SKM-1 (cell line): ENCODE measurements around the gene SEMA3B.
"Not testable (repeated sequence)": the region's sequence is repeated elsewhere in the genome, so short reads cannot be mapped to it uniquely, and the experiment has no call there.

Experiments used
- DNase-seq: peaks from one replicate; lab custom pipeline; 2025; ENCODE audit not compliant: unreplicated experiment; lab: John Stamatoyannopoulos, UW

SEMA3B gene

DNA sequence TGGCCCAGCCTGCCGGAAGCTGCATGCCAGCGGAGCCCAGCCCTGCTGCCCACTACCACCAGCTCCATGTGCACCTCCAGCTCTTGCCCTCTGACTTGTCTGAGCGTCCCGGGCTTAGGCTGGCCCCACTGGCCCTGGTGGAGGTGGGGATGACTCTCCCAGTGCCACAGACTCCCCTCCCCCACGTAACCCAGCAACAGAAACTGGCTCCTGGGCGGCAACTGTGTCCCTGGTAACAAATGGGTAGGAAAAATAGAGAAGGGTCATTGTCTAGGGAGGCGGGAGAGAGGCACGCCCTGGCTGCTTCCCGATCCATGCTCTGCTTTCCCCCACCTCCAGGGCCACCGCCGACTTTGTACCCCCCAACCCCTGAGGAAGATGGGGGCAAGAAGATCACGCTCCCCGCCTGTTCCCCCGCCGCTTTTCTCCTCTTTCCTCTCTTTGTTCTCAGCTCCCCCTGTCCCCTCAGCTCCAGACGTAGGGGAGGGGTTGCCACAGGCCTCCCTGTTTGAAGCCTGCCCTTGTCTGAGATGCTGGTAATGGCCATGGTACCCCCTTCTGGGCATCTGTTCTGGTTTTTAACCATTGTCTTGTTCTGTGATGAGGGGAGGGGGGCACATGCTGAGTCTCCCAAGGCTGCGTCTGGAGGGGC, 10.8 kb upstream of the SEMA3B start:
- DNase-seq, result no peak

DNA sequence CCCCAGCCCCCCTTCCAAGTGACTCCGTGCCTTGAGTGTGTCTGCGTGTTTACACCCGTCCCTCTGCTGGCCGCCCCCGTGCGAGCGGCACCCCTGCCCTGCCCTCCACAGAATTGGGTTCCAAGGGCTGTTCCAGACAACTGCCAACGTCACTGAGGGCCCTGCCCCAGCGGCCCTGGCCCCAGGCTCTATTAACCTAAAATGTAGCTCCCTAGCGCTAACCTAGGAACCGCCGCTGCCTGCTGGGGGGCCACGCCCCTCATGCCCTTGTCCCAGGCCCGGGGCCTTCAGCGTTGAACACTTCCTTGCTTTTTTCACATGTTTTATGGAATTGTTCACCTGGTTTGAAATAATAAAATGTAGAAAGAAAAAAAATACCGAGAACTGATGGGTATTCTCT, 10.0 kb upstream of the SEMA3B start:
- no peak for DNase-seq

DNA sequence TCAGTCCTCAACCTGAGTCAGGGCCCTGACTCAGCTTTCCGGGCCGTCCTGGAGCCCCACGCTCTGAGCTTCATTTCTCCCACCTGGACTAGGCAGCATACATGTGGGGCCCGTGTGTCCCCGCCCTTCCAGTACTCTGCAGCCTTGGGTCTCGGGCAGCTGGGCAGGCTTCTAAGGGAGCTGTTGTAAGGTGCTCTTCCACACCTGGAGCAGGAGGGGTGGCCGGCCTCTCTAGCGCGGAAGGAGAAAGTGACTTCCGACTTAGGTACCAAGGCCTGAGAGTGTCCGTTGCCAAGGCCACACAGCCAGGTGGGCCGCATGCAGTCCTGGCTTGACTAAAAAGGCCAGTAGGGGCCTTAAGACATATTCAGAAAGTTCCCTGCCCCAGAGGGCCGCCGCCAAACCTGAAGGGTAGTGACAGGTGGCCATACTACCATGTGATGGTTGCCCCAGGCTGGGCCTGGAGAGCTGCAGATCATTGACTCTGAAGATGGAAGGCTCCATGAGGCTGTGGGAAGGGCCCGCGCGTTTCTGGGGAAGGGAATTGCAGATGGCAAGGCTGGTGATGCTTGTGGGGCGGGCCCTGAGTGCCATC, 9.4 kb upstream of the SEMA3B start:
- no peak for DNase-seq

DNA sequence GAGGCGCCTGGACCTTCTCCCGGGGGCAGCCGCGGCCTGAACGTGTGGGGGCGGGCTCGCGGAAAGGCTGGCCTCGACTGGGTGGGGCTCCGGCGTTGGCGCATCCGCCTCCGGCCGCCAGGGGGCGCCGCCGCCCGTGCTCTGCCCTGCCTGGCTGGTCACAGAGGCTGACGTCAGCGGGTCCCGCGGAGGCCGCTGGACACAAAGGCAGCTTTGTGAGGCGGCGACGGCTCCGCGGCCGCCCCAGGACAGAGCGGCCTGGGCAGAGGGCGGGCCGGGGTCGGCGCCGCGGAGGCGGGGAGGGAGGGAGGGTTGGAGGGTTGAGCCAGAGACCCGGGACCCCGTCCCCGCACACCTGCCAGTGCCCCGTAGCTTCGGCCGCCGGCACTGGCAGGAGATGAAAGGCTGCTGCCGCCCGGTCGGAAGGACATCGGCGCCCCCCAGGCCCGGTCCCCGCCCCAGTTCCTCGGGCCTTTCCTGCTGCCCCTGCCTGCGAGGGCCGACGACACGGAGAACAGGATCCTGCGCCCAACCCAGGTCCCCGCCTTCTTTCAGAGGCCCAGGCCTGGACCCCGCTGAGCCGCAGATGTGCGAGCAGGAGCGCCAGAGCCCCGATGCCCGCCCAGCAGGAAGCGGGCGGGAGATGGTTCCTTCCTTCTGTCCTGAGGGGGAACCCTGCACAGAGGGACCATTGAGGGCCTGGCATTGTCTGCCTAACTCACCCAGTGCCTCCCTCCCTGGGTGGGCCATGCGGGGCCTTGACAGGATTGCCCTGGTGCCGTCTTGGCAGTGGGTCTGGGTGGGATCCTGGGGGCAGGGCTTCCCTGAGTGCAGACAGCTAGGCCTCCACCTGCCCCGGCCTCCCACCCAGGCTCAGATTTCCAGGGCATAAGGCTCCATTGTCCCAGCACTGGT, 8.7 kb upstream of the SEMA3B start:
- DNase-seq, result peak; percentile 80

DNA sequence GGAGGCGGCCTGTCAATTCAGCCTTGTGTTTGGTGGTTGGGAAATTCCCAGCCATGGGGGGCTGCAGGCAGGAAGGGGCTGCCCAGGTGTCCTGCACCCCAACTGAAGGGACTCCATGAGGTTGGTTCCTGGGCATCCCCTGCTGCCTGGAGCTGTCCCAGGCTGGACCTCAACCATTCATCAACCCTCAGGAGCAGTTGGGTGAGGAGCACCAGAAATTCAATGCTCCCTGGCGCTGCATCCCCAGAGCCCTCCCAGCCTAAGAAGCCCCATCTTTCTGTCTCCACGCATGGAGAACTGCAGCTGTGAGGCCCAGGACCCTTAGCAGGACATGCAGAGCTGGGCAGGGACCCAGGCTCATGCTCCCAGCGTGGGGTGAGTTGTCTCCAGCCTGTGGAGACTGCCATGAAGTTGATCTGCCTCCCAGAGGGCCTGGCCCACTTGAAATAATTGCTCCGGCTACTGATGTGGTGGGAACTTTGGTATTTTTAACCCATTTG, 8.0 kb upstream of the SEMA3B start:
- DNase-seq, result no peak

DNA sequence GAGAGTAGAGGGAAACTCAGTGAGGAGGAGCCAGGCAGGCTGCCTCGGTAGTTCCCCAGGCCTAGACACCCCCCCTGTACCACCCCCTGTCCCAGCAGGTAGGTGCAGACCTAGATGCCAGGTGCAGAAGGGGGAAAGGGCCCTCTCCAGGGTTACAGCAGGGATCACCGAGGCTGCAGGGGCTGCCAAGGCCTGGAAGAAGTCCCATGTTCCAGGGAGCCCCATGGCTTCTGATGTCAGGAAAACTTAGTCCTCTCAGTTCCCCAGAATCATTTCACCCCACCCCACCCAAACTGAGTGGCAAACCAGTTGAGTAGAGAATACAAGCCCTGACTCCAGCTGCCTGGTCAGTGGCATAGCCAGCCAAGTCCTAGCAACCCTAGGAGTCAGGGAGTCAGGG, 7.4 kb upstream of the SEMA3B start:
- no peak for DNase-seq

DNA sequence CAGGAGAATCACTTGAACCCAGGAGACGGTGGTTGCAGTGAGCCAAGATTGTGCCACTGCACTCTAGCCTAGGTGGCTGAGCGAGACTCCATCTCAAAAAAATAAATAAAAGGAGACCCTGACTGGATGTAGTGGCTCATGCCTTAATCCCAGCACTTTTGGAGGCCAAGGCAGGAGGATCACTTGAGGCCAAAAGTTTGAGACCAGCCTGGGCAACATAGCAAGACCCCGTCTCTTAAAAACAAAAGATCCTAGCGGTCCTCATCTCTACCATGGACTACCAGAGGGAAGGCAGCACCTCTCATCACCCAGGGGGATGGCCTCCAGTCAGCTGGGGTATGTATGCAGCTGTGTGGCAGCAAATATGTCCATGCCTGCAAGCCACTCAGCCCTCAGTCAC, 6.7 kb upstream of the SEMA3B start:
- not testable (repeated sequence) for DNase-seq

DNA sequence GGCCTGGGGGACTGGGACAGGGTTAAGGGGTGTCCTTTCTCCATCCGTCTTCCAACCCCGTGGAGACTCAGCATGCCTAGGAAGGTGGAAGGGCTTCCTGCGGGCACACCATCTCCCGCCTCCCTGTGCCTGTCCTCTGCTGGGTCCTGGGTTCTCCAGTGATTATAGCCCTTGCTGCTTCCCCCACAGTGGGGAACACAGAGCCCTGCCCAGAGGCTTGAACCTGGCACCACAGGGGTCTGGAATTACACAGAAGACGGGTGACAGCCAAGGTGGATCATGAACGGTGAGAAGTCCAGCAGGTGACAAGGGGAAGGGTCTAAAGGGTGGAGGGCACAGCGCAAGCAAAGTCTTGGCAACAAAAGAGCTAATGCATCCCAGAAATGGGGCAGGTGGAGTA, 6.2 kb upstream of the SEMA3B start:
- DNase-seq, result no peak

DNA sequence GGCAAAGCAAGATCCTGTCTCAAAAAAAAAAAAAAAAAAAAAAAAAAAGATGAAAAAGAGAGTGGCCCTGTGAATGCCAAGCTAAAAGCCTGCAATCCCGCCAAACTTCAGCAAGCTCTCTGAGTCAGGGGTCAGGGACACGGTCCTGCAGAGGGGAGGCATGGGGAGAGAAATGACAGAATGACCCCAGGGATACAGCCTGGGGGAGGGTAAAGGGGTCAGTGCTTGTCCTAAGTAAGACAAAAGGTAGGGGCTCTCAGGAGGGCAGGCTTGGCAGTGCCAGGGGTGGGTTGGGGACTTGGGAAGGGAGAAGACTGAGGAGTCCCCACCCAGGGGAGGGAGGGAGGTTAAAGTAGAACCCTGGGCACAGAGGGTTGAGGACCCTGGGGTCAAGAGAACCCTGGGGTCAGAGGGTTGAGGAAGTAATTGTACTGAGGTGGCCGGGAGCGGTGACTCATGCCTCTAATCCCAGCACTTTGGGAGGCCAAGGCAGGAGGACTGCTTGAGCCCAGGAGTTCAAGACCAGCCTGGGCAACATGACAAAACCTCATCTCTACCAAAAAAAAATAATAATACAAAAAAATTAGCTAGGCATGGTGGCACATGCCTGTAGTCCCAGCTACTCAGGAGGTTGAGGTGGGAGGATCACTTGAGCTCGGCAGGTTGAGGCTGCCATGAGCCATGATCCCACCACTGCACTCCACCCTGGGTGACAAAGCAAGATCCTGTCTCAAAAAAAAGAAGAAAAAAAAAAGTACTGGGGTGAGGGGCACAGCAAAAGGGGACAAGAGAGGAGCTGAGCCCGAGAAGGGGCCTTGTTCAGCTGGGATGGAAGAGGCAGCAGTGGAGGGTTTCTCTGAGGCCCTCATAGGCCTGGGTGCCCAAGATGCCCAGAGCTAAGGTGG, 5.2 kb upstream of the SEMA3B start:
- no peak for DNase-seq

DNA sequence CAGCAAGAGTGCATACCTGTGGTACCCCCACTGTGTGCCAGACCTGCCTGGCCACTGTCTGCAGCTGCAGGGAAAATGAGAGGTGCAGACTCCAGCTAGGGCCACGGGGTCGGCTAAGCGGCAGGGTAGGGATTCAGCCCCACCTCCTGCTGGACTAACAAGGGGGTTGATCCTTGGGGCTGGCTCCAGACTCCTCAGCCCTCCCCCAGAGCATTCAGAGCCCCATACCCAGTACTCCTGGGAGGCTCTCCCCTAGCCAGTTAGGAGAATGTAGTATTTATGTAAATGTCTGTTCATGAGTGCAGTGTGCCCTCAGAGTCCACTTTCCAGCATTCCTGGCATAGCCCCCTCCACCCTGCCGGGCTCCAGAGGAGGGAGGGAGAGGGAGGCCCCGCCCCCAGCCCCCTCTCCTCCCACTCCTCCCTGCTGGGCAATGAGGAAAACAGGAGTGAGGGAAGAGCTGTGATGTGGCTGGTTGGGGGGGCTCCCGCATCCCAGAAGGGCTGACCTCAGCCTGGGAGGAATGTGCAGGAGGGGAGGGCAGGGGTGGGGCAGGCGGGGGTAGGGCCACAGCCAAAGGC, 4.5 kb upstream of the SEMA3B start:
- DNase-seq, result no peak

DNA sequence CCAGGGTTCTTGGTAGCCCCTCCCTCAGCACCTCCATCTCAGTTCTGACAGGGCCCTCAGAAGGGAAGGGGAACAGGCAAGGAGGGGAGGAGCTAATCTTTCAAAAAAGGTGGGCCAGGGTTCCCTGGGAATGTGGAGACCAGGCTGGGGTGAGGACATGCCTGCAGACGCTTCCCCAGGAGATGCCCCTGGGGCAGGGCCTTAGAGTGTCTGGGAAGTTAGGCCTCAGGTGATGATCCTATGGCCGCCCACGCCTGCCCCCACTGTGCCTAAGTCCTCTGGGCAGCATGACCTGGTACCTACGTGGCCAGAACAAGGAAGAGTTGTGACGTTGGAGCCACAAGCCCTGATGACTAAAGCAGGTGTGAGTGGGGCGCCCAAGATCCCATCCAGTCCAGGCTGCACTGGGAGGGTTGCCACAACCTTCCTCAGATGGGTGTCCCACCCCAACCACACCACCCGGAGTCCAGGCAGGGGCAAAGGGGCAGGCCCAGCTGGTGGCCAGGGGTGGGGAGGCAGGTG, 3.9 kb upstream of the SEMA3B start:
- no peak for DNase-seq

DNA sequence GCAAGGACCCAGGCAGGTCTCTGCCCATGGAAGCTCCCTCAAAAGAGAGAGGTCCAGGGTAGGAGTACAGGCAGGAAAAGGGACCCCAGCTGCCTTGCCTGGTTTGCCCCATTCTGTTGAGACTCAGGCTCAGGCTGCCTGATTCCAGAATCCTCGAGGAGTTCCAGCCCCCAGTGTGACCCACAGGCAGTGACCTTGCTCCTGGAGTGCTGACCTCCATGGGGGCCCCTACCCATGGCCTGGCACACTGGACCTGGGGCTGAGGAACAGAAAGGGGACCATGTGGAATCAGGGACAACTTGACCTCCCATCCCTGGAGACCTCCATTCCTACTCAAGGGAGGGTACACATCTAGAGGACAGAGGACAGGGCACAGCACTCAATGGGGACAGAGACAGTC, 3.4 kb upstream of the SEMA3B start:
- DNase-seq, result no peak

DNA sequence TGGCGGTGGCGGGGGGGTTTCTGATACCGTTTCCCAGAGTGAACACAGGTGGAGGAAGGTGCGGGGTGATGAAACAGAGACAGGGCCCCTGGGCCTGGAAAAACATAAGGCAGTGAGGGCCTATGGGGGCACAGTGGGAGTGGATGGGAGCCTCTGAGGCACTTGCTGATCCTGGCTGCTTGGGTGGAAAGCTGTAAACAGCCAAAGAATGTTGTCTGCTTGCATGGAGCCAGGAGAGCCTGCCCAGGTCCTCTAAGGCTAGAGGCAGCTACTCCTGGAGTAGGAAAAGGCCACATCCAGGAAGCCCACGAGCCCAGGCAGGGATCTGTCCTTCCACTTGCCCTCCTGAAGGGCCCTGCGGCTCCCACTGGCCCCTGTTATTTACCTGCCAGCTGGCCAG, 2.9 kb upstream of the SEMA3B start:
- DNase-seq, result no peak

DNA sequence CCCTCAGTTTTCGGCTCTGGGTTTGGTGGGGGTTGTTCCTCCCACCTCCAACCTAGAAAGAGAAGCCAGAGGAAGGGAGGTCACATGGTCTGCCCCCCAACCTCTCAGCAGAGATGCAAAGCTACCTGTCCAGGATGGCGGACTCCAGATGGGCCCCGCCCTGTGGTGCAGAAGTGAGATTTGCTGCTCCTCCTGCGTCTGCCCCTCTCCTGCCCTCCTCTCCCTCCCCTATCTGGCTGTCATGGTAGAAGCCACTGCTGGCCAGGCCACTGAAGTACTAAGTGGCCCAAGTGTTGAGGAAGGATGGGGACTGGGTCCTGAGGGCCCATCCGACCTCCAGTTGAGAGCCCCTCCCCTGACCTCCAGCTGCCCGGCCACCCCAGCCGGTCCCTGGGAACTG, 2.1 kb upstream of the SEMA3B start:
- no peak for DNase-seq

DNA sequence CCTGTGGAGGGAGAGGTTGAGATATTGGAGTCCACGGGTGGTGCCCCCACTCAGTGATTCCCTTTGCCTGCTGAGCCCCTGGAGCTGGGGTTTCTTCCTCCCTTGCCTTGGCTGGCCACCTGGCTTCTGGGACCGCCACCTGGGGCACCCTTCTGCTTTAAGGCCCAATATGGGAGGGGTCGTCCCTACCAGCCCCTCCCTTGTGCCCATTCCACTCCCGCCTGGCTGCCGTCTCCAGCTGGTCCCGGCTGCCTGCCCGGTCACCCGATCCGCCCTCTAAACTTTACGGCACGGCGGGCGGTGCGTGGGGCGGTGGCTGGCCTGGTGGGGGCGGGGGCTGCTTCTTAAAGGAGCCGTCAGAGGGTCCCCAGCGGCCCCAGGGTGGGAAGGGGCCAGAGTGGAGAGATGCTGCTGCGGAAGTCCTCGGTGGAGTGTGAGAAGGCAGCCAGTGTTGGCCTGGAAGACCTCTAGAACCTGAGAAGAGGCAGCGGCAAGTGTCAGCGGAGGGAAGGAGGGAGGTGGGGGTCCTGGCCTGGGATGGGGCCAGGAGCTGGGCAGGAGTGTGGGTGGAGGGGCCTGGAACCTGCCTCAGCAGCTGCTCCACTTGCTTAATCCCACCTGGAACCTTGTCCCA, 1.6 kb upstream of the SEMA3B start:
- no peak for DNase-seq

DNA sequence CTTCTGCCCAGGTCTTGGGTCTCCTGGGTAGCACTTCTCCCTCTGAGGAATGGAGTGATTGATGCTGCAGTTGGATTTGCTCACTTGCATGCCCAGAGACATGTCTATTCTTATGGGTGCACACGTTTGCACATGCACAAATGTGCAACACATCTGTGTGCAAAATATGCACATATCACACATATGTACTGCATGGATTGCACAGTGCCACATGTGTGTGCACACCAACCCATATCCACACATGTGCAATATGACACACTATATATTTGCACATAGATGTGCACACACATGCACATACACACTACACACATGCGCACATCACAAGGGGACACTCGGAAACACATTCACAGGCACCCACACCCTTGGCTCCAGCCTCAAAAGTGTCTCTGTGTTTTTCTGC, 671 bp upstream of the SEMA3B start:
- DNase-seq, result no peak

DNA sequence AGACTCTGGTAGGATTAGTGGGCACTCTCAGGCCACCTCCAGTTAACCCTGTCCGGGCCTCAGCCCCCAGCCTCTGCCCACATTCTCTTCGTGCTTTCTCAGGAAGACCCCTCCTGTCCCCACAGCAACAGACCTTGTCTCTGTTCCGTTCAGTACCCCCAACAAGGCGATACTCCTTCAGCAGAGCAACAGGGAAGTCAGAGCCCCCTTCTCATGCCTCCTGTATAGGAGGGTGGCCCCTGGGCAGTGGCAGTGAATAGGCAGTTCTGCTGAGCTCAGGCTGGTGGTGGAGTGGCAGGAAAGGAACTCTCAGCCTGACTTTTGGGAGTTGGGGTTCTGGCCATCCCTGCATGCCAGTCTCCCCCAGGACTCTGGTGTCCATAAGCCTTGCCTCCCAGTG, 513 bp downstream of the SEMA3B start:
- DNase-seq, result no peak

DNA sequence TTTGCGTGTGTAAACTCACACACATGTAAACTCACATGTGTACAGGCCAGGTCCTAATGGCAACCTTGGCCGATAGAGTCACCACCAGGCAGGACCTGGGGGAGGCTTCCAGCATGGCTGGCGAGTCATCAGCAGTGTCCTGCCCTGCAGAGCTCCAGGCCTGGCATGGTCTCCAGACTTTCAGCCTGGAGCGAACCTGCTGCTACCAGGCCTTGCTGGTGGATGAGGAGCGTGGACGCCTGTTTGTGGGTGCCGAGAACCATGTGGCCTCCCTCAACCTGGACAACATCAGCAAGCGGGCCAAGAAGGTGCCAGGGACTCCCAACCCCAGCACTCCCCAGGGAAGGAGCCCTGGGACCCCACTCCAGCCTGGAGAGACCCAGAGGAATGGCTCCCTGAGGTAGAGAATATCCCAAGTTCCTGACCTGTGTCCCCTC, 1.0 kb downstream of the SEMA3B start:
- DNase-seq, result no peak

DNA sequence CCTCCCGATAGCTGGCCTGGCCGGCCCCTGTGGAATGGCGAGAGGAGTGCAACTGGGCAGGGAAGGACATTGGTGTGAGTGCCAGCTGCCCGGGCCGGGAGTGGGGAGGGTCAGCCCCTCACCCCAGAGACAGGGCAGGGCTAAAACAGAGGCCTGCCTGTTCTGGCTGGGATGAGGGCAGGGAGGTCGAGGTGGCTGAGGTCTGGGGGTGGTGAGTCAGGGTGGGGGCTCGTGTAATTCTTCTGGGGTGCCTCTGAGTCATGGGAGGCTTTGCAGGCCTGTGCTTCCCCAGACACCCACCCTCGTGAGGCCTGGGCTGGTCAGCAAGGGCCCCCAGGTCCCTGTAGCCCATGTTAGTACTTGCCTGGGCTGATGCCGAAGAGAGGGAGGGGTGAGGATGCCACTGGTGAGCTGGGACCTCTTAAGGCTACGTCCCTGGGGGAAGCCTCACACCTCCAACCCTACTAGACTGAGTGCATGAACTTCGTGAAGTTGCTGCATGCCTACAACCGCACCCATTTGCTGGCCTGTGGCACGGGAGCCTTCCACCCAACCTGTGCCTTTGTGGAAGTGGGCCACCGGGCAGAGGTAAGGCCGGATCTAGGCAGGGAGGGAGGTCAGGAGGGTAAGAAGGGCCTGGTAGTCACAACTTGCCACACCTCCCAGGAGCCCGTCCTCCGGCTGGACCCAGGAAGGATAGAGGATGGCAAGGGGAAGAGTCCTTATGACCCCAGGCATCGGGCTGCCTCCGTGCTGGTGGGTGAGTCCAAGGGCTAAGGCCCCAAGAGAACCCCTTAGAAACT, 1.7 kb downstream of the SEMA3B start:
- no peak for DNase-seq
